Measurements from ENCODE around the gene ATP8B4. TPM values are rescaled to one million over a fixed set of nuclear protein-coding genes. Genes with fewer than 3 reads are reported as not detected.

ATP8B4 gene
- total RNA-seq, 1 donor from 2014 or later = 9.4 TPM

GRCh38 chr15:50077176-50077575 lies 41.9 kb downstream of the ATP8B4 start:
- H3K36me3 ChIP-seq = no peaks in the 10 kb centered on the region
- intact Hi-C loops (cut with DNase I) = no loop called here
- TF ChIP-seq, protein P1, sequence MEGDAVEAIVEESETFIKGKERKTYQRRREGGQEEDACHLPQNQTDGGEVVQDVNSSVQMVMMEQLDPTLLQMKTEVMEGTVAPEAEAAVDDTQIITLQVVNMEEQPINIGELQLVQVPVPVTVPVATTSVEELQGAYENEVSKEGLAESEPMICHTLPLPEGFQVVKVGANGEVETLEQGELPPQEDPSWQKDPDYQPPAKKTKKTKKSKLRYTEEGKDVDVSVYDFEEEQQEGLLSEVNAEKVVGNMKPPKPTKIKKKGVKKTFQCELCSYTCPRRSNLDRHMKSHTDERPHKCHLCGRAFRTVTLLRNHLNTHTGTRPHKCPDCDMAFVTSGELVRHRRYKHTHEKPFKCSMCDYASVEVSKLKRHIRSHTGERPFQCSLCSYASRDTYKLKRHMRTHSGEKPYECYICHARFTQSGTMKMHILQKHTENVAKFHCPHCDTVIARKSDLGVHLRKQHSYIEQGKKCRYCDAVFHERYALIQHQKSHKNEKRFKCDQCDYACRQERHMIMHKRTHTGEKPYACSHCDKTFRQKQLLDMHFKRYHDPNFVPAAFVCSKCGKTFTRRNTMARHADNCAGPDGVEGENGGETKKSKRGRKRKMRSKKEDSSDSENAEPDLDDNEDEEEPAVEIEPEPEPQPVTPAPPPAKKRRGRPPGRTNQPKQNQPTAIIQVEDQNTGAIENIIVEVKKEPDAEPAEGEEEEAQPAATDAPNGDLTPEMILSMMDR (IDR thresholded peaks at IDR 0.05) = no peak
- no peak overlapping the region for H3K27ac ChIP-seq
- ATAC-seq (no peak), DNase-seq (no peak)
- H3K4me1 ChIP-seq = no peaks in the 10 kb centered on the region
- no peaks in the 10 kb centered on the region for H3K27me3 ChIP-seq
- H3K9me3 ChIP-seq = no peaks in the 10 kb centered on the region
- no peak overlapping the region for H3K4me3 ChIP-seq

GRCh38 chr15:50075319-50075718 lies 43.7 kb downstream of the ATP8B4 start:
- Histone ChIP-seq H3K36me3 (no peaks in the 10 kb centered on the region), H3K4me3 (no peak overlapping the region), H3K27ac (no peak overlapping the region), H3K9me3 (no peaks in the 10 kb centered on the region), H3K27me3 (no peaks in the 10 kb centered on the region), H3K4me1 (no peaks in the 10 kb centered on the region)
- TF ChIP-seq, protein P1 (IDR thresholded peaks at IDR 0.05) = no peak
- intact Hi-C loops (cut with DNase I) = no loop called here
- no peak for ATAC-seq
- no peak for DNase-seq

- TF ChIP-seq, protein P1 (IDR thresholded peaks at IDR 0.05) = no peak
- intact Hi-C loops (cut with DNase I) = no loop called here
Observed at GRCh38 chr15:50071551-50072258, 47.3 kb downstream of the ATP8B4 start.

GRCh38 chr15:50068016-50068415 lies 51.0 kb downstream of the ATP8B4 start:
- intact Hi-C loops (cut with DNase I) = no loop called here
- no peak overlapping the region for H3K4me3 ChIP-seq
- H3K9me3 ChIP-seq = no peaks in the 10 kb centered on the region
- no peaks in the 10 kb centered on the region for H3K27me3 ChIP-seq
- H3K36me3 ChIP-seq = no peaks in the 10 kb centered on the region
- no peak for ATAC-seq
- TF ChIP-seq, protein P1 (IDR thresholded peaks at IDR 0.05) = no peak
- DNase-seq = no peak
- H3K27ac ChIP-seq = no peak overlapping the region
- no peaks in the 10 kb centered on the region for H3K4me1 ChIP-seq

More at GRCh38 chr15:50071551-50072258, 47.3 kb downstream of the ATP8B4 start:
- Histone ChIP-seq H3K27ac (no peak overlapping the region), H3K36me3 (no peaks in the 10 kb centered on the region), H3K4me1 (no peaks in the 10 kb centered on the region), H3K9me3 (no peaks in the 10 kb centered on the region), H3K4me3 (no peak overlapping the region), H3K27me3 (no peaks in the 10 kb centered on the region)
- DNase-seq = no peak
- no peak for ATAC-seq

DNA sequence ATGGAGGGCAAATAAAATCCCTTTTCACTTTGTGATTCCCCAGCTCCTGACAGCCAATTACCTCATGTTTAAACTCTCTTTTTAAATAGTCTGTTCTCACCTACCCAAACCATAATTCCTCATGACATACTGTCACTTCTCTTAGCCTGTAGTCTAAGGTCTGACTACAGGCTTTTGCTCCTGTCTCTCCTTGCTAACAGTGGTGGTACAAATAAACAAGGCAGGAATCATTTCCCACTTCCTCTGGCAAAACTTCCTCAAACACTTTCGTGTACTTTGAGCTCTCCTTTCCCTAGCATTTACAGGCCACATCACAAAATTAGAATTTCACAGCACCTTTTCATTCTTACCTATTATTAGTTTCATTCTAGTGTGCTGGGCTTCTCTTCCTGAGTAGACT lies 51.8 kb downstream of the ATP8B4 start:
- Histone ChIP-seq H3K36me3 (no peaks in the 10 kb centered on the region), H3K9me3 (no peaks in the 10 kb centered on the region), H3K4me3 (no peak overlapping the region), H3K4me1 (no peaks in the 10 kb centered on the region), H3K27me3 (no peaks in the 10 kb centered on the region), H3K27ac (no peak overlapping the region)
- no peak for DNase-seq
- TF ChIP-seq, protein P1 (IDR thresholded peaks at IDR 0.05) = no peak
- intact Hi-C loops (cut with DNase I) = no loop called here
- ATAC-seq = no peak

All from upper lobe of right lung (tissue), 1 donor.